H9 (cell line): ENCODE measurements around the gene RUBCN. TPM values are rescaled to one million over a fixed set of nuclear protein-coding genes. Genes with fewer than 3 reads are reported as not detected.
"Not testable (repeated sequence)": the region's sequence is repeated elsewhere in the genome, so short reads cannot be mapped to it uniquely, and the experiment has no call there.

Source experiments
- DNase-seq: peaks from one replicate; pipeline ENCODE4 v3.0.0-alpha.2; 2017
- H2AFZ ChIP-seq: one replicate; pipeline ENCODE4 v1.6.1; 2013; ENCODE audit warnings: mild to moderate bottlenecking, low read length, control low read depth, moderate library complexity
- H2AK5ac ChIP-seq: 2 replicates; pipeline ENCODE4 v1.6.1; 2013; ENCODE audit warnings: low read length, control low read depth, mixed read lengths; ENCODE audit not compliant: insufficient read length
- H2BK120ac ChIP-seq: one replicate; pipeline ENCODE4 v1.6.1; 2013; ENCODE audit warnings: low read depth, mild to moderate bottlenecking, low read length, control low read depth, inconsistent platforms; ENCODE audit not compliant: poor library complexity, severe bottlenecking
- H2BK12ac ChIP-seq: 2 replicates; pipeline ENCODE4 v1.6.1; 2013; ENCODE audit warnings: low read length, control low read depth, mixed read lengths, low read depth; ENCODE audit not compliant: insufficient read length
- H2BK15ac ChIP-seq: 2 replicates; pipeline ENCODE4 v1.6.1; 2013; ENCODE audit warnings: low read depth, low read length, control low read depth
- H2BK20ac ChIP-seq: one replicate; pipeline ENCODE4 v1.6.1; 2013; ENCODE audit warnings: low read depth, mild to moderate bottlenecking, low read length, control low read depth, inconsistent platforms; ENCODE audit not compliant: poor library complexity, severe bottlenecking
- H2BK5ac ChIP-seq: 2 replicates; pipeline ENCODE4 v1.6.1; 2013; ENCODE audit warnings: low read length, control low read depth, mixed read lengths; ENCODE audit not compliant: insufficient read length
- H3K14ac ChIP-seq: 2 replicates; pipeline ENCODE4 v1.6.1; 2013; ENCODE audit warnings: low read length, control low read depth; ENCODE audit not compliant: insufficient read depth
- H3K18ac ChIP-seq: 2 replicates; pipeline ENCODE4 v1.6.1; 2013; ENCODE audit warnings: low read depth, mild to moderate bottlenecking, mixed read lengths, low read length, control low read depth; ENCODE audit not compliant: insufficient read length
- H3K23ac ChIP-seq: 2 replicates; pipeline ENCODE4 v1.6.1; 2013; ENCODE audit warnings: low read length, control low read depth, mixed read lengths, low read depth; ENCODE audit not compliant: insufficient read length
- H3K23me2 ChIP-seq: 2 replicates; pipeline ENCODE4 v1.6.1; 2013; ENCODE audit warnings: low read depth, mild to moderate bottlenecking, mixed read lengths, low read length, control low read depth; ENCODE audit not compliant: insufficient read length, poor library complexity, severe bottlenecking
- H3K27ac ChIP-seq: 2 replicates; pipeline ENCODE4 v1.5.1; 2013; ENCODE audit warnings: low read length, control low read depth, mixed read lengths, low read depth; ENCODE audit not compliant: insufficient read length
- H3K27me3 ChIP-seq: 2 replicates; pipeline ENCODE4 v1.6.1; 2013; ENCODE audit warnings: low read length, control low read depth, inconsistent platforms; ENCODE audit not compliant: insufficient read depth
- H3K4ac ChIP-seq: 2 replicates; pipeline ENCODE4 v1.6.1; 2013; ENCODE audit warnings: low read depth, mild to moderate bottlenecking, control low read depth, inconsistent platforms, low read length, moderate library complexity
- H3K4me1 ChIP-seq: 2 replicates; pipeline ENCODE4 v1.6.1; 2013; ENCODE audit warnings: low read length, control low read depth, inconsistent platforms; ENCODE audit not compliant: insufficient read depth
- H3K4me2 ChIP-seq: 2 replicates; pipeline ENCODE4 v1.6.1; 2013; ENCODE audit warnings: low read length, control low read depth, mixed read lengths; ENCODE audit not compliant: insufficient read length, insufficient read depth
- H3K56ac ChIP-seq: 2 replicates; pipeline ENCODE4 v1.6.1; 2013; ENCODE audit warnings: low read depth, mild to moderate bottlenecking, mixed read lengths, low read length, control low read depth; ENCODE audit not compliant: insufficient read length
- H3K79me1 ChIP-seq: 2 replicates; pipeline ENCODE4 v1.6.1; 2013; ENCODE audit warnings: low read depth, mild to moderate bottlenecking, moderate library complexity, low read length, control low read depth, inconsistent platforms; ENCODE audit not compliant: insufficient read depth, poor library complexity, severe bottlenecking
- H3K79me2 ChIP-seq: 2 replicates; pipeline ENCODE4 v1.6.1; 2013; ENCODE audit warnings: low read length, control low read depth, inconsistent platforms; ENCODE audit not compliant: insufficient read depth
- H3K9ac ChIP-seq: 2 replicates; pipeline ENCODE4 v1.6.1; 2013; ENCODE audit warnings: low read length, control low read depth, mixed read lengths; ENCODE audit not compliant: insufficient read length; ENCODE audit errors: extremely low read depth
- H3K9me3 ChIP-seq: one replicate; pipeline ENCODE4 v1.6.1; 2013; ENCODE audit warnings: low read depth, low read length, inconsistent platforms; ENCODE audit not compliant: control insufficient read depth
- H3T11ph ChIP-seq: one replicate; pipeline ENCODE4 v1.6.1; 2013; ENCODE audit warnings: mild to moderate bottlenecking, low read length, control low read depth, inconsistent platforms
- H4K20me1 ChIP-seq: one replicate; pipeline ENCODE4 v1.6.1; 2013; ENCODE audit not compliant: control insufficient read depth, insufficient read length, insufficient read depth
- H4K5ac ChIP-seq: 2 replicates; pipeline ENCODE4 v1.6.1; 2013; ENCODE audit warnings: low read depth, mild to moderate bottlenecking, mixed read lengths, low read length, control low read depth; ENCODE audit not compliant: insufficient read length
- H4K8ac ChIP-seq: replicated peaks from 2 replicates; pipeline ENCODE4 v1.6.1; 2013; ENCODE audit warnings: low read length, control low read depth, mixed read lengths, low read depth; ENCODE audit not compliant: insufficient read length
- H4K91ac ChIP-seq: 2 replicates; pipeline ENCODE4 v1.6.1; 2013; ENCODE audit warnings: low read depth, mild to moderate bottlenecking, moderate library complexity, mixed read lengths, low read length, control low read depth; ENCODE audit not compliant: insufficient read length
- H3K27ac Mint-ChIP-seq, 3 experiments: 2 replicates in 2 of 3; 3 replicates in 1 of 3; pipeline ENCODE4 v1.8.0; 2020 to 2021; ENCODE audit warnings: mixed read lengths in 3 of 3, mild to moderate bottlenecking in 1 of 3, moderate library complexity in 1 of 3
- H3K27me3 Mint-ChIP-seq: 2 replicates; pipeline ENCODE4 v1.8.0; 2021; ENCODE audit warnings: low read depth, mild to moderate bottlenecking, moderate library complexity, mixed read lengths
- H3K36me3 Mint-ChIP-seq, 3 experiments: 2 replicates in 2 of 3; 3 replicates in 1 of 3; pipeline ENCODE4 v1.8.0; 2020 to 2021; ENCODE audit warnings: low read depth in 3 of 3, mixed read lengths in 3 of 3; ENCODE audit not compliant: insufficient read depth in 1 of 3
- H3K4me1 Mint-ChIP-seq, 2 experiments: 2 replicates each; pipeline ENCODE4 v1.8.0; 2020; ENCODE audit warnings: mixed read lengths in 2 of 2
- H3K4me3 Mint-ChIP-seq, 2 experiments: 2 replicates in 1 of 2; 3 replicates in 1 of 2; pipeline ENCODE4 v1.8.0; 2020 to 2021; ENCODE audit warnings: mild to moderate bottlenecking in 2 of 2, mixed read lengths in 2 of 2, moderate library complexity in 1 of 2
- H3K9me3 Mint-ChIP-seq, 2 experiments: 2 replicates in 1 of 2; 3 replicates in 1 of 2; pipeline ENCODE4 v1.8.0; 2020; ENCODE audit warnings: mild to moderate bottlenecking in 2 of 2, mixed read lengths in 2 of 2, moderate library complexity in 1 of 2
- WGBS: extraction: QIAGEN DNeasy Blood & Tissue Kit; methylation state at CpG from one replicate; pipeline ENCODE4 v1.1.7; 2013; ENCODE audit warnings: missing lambda C conversion rate, low lambda C conversion rate, mixed read lengths; ENCODE audit not compliant: insufficient read length; ENCODE audit errors: extremely low coverage; 5-methylcytosine and 5-hydroxymethylcytosine counted together
- total RNA-seq: library from RNA; stranded (reverse); gene quantifications from 2 replicates; pipeline ENCODE4 v1.2.1, GENCODE V29; 2021

The RUBCN gene
- total RNA-seq, 1 experiment from 2014 or later, result 17.7 TPM

DNA sequence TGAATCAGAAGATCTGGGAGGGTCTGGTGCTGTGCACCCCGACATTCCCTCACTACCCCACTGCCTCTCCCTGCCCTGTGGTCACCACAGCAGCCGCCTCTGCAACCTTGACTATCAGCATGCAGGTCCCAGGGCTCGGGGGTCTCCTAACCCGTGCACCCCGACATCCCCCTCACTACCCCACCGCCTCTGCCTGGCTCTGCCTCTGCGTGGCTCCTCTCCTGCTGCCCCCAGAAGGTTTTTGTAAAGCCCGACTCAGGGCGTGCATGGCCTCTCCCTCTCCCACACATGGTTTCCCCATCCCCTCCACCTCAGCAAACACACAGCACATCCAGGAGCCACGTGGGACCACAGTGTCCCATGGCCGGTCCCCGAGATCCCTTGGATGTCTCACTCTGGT is 79.7 kb downstream of the RUBCN start:
- not testable (repeated sequence) for H4K8ac ChIP-seq, H3K14ac ChIP-seq, H3K27ac ChIP-seq, H2BK120ac ChIP-seq, H3K18ac ChIP-seq, H3K9me3 ChIP-seq, H3K23me2 ChIP-seq, H3K4me1 Mint-ChIP-seq, H3K23ac ChIP-seq, H3K56ac ChIP-seq, H3K79me1 ChIP-seq, H2BK12ac ChIP-seq, H3K4ac ChIP-seq, H2AFZ ChIP-seq, H4K91ac ChIP-seq, H2BK5ac ChIP-seq, H4K20me1 ChIP-seq, H3T11ph ChIP-seq, H3K36me3 Mint-ChIP-seq, H2BK15ac ChIP-seq, H3K4me3 Mint-ChIP-seq, H3K9ac ChIP-seq, H3K27ac Mint-ChIP-seq, H3K4me1 ChIP-seq, H2AK5ac ChIP-seq, H2BK20ac ChIP-seq, H3K9me3 Mint-ChIP-seq, H3K27me3 ChIP-seq, H3K27me3 Mint-ChIP-seq, H4K5ac ChIP-seq, DNase-seq, H3K4me2 ChIP-seq, H3K79me2 ChIP-seq
- no CpG with 5 or more reads among the region's 12 CpGs for WGBS

DNA sequence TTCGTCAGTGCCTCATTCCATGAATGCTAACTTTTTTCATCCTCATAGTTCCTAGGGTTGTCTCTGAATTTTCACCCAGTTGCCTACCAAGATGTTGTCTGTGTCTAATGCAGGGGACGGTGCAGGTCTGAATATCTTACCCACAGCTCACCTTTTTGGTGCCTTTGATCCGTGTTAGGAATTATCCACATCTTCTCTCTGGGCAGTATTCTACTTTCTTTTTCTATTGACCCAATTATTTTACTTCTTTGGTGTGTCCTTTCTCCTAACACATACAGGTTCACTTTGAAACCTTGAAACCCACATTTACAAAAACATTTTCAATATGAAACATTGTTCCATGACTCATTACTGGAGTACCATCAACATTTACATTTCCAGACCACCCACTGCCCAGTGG is 80.6 kb downstream of the RUBCN start:
- H2BK5ac ChIP-seq, H3T11ph ChIP-seq, H3K4ac ChIP-seq, H2BK15ac ChIP-seq, H4K20me1 ChIP-seq, H3K14ac ChIP-seq, H3K27me3 Mint-ChIP-seq, H3K27ac Mint-ChIP-seq, H3K36me3 Mint-ChIP-seq, H3K18ac ChIP-seq, H3K27ac ChIP-seq, H3K9me3 Mint-ChIP-seq, H3K4me2 ChIP-seq, H2BK120ac ChIP-seq, H3K23me2 ChIP-seq, H4K91ac ChIP-seq, DNase-seq, H2AFZ ChIP-seq, H3K4me1 Mint-ChIP-seq, H2BK12ac ChIP-seq, H2AK5ac ChIP-seq, H2BK20ac ChIP-seq, H3K4me1 ChIP-seq, H3K79me2 ChIP-seq, H3K27me3 ChIP-seq, H4K5ac ChIP-seq, H3K56ac ChIP-seq, H4K8ac ChIP-seq, H3K79me1 ChIP-seq, H3K23ac ChIP-seq, H3K9me3 ChIP-seq, H3K9ac ChIP-seq: not testable (repeated sequence)
- H3K4me3 Mint-ChIP-seq, result peak overlapping the region in 1 of 2 experiments; percentile 64; a peak in 2 of 5 replicates
- no CpG with 5 or more reads among the region's 3 CpGs for WGBS

DNA sequence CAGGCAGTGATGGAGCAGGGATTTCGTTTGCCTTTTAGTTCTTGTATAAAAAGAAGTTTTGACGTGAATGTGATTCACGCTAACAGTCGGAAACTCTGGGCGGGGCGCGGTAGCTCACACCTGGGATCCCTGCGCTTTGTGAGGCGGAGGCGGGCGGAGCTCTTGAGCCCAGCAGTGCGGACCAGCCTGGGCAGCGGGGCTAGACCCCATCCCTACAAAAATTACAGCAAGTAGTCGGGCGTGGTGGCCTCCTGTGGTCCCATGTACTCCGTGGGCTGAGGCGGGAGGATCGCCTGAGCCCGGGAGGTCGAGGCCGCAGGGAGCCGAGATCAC is 81.7 kb downstream of the RUBCN start:
- H3K23ac ChIP-seq, H2BK20ac ChIP-seq, H3K14ac ChIP-seq, H3K27ac Mint-ChIP-seq, H3K9me3 Mint-ChIP-seq, H3K4ac ChIP-seq, H2BK12ac ChIP-seq, H3K79me1 ChIP-seq, H4K5ac ChIP-seq, DNase-seq, H3K4me3 Mint-ChIP-seq, H3K9me3 ChIP-seq, H4K20me1 ChIP-seq, H3K27ac ChIP-seq, H4K8ac ChIP-seq, H3K4me1 ChIP-seq, H3K27me3 ChIP-seq, H3K18ac ChIP-seq, H2BK120ac ChIP-seq, H3K36me3 Mint-ChIP-seq, H4K91ac ChIP-seq, H3T11ph ChIP-seq, H3K9ac ChIP-seq, H2AK5ac ChIP-seq, H2BK5ac ChIP-seq, H3K23me2 ChIP-seq, H3K56ac ChIP-seq, H2AFZ ChIP-seq, H3K4me1 Mint-ChIP-seq, H3K4me2 ChIP-seq, H3K27me3 Mint-ChIP-seq, H2BK15ac ChIP-seq, H3K79me2 ChIP-seq: not testable (repeated sequence)
- no CpG with 5 or more reads among the region's 22 CpGs for WGBS
